Liver (tissue), 3 donors: Measurements from ENCODE around the gene SLC12A3.

Source experiments
- CTCF ChIP-seq: fragments of 150-350 bp; IDR thresholded peaks from 2 replicates; pipeline ENCODE4 v1.5.1; 2017; ENCODE audit warnings: improper control_type of control experiment, low read depth, low read length; ENCODE audit not compliant: missing input control
- MAX ChIP-seq: IDR thresholded peaks from 2 replicates; pipeline ENCODE4 v1.6.1; 2016; ENCODE audit warnings: antibody characterized with exemption
- REST ChIP-seq: IDR thresholded peaks from 2 replicates; pipeline ENCODE4 v1.6.1; 2016; ENCODE audit warnings: antibody characterized with exemption, mild to moderate bottlenecking
- SP1 ChIP-seq: IDR thresholded peaks from 2 replicates; pipeline ENCODE4 v1.6.1; 2018; ENCODE audit warnings: antibody characterized with exemption, mild to moderate bottlenecking
- TAF1 ChIP-seq: conservative IDR thresholded peaks from 2 replicates; pipeline ENCODE4 v1.6.1; 2016; ENCODE audit warnings: antibody characterized with exemption, mild to moderate bottlenecking
- YY1 ChIP-seq: IDR thresholded peaks from 2 replicates; pipeline ENCODE4 v1.6.1; 2016; ENCODE audit warnings: antibody characterized with exemption, mild to moderate bottlenecking
- donor health status: healthy.
- donor health status: healthy.

- TF ChIP-seq CTCF = no peak
- TF ChIP-seq YY1 = no peak
- no peak for TF ChIP-seq SP1
- no peak for TF ChIP-seq REST
- TF ChIP-seq MAX = no peak
- TF ChIP-seq TAF1 = no peak
Observed at GRCh38 chr16:56903866-56904265, 38.9 kb downstream of the SLC12A3 start.
